Iris pigment epithelial cell (primary cell): ENCODE measurements around the gene PPFIBP2.

Source experiments
- DNase-seq: peaks from one replicate; pipeline ENCODE4 v3.0.0-alpha.2; 2011; ENCODE audit warnings: low read depth

PPFIBP2 gene

DNA sequence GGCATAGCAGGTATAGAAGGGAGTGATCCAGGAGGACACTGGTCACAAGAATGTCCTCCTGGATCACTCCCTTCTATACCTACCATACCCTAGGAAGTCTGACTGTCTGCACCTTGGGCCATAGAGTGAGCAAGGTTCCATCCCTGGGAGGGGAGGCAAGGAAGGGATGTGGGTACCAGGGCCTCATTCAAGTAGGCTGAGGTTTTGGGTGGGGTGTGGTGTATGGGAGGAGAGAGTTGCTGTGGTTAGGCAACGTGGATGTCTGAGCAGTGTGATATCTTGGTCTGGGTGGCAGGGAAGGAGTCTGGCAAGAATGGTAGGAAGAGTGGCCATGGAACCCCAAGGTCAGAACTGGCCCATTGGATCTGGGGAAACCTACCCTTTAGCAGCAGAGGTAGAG is 13.2 kb downstream of the PPFIBP2 start:
- DNase-seq, result no peak

DNA sequence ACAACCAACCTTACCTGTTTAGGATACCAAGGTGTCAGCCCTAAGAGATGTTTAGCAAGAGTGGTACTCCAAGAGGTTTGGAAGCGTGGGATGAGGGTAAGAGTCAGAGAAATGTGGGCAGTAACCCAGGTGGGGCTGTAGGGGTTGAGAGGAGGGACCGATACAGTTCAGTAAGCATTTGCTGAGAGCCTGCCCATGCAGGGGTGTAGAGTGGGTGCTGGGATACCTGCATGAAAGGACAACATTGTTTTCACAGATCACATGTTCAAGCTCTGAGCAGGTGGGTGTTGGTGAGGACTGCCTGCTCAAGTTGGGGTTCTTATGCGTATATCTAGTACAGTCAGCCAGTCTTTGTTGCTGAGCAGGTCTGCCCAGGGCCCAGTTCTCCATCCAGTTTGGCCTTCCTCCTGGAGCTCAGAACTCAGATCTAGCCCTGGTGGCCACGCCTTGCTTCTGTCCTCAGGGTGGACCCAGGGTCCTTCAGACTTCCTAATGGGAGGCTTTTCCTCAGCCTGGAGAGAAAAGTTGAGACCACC is 14.8 kb downstream of the PPFIBP2 start:
- no peak for DNase-seq

DNA sequence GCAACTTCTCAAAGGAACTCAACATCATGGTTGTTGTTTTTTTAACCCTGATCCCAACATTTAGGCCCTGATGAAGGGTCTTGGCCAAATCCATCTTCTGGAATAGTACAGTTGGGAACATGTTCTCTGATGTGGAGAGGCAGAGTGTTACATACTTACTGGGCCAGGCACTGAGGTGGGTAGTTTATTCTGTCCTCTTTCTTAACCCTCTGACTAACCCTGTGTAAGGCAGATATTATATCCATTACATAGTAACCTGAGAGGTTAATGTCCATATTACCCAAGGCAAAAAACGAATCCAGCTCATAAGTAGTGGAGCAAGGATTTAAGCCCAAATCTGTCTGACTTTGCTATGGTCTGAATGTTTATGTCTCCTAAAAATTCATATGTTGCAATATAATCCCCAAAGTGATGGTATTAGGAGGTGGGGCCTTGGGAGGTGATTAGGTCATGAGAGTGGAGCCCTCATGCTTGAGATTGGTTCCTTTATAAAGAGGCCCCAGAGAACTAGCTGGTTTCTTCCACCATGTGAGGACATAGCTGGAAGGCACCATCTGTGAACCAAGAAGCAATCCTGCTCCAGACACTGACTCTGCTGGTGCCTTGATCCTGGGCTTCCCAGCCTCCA is 16.3 kb downstream of the PPFIBP2 start:
- DNase-seq, result peak; percentile 9

DNA sequence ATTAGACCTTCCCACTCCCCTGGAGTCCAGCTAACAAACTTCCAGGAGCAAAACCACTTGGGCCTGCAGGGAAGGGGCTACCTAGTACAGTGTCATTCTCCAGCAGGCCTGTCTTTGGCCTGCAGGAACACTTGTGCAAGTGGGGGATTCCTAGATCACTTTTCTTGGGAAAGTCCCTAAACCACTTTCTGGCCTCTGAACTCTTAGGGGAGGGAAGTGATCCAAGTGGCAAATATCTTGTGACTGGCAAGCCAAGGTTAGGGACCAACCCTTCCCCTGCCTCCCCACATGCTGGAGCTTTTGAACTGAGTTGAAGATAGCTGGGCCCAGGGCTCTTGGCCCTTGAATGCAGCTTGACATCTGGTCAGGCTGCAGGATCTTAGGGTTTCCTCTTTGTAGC is 17.2 kb downstream of the PPFIBP2 start:
- no peak for DNase-seq

DNA sequence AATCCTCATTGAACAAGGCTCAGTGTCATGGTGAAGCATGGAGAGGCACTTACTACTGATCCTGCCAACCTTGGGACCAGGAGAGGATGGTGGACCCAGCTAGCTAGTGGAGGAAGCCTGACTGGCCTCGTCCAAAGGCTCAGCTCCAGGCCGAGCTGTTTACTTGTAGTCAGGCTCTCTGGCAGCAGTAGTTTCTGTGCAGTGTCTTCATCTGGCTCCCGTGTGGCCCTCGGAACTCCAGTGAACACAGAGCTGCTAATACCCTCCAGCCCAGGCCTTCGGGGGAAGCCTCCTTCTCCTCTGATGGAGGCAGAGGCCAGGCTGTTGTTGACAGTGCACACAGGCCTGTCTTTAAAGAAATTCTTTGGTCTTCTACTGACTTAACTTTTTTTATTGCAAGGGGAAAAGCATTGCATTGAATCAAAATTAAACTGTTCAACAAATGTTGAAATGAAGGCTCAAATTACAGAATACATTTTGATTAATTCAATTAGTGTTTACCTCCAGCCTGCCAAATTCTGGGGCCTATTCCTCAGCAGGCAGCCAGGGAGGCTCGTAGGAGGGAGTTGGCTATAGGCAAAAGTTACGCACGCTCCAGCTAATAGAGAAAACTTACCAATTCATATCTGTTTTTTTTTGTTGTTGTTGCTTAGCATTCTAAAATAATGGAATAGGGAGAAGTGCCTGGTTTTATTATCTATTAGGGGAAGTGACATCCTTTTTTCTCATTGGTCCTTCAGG is 18.8 kb downstream of the PPFIBP2 start:
- no peak for DNase-seq

DNA sequence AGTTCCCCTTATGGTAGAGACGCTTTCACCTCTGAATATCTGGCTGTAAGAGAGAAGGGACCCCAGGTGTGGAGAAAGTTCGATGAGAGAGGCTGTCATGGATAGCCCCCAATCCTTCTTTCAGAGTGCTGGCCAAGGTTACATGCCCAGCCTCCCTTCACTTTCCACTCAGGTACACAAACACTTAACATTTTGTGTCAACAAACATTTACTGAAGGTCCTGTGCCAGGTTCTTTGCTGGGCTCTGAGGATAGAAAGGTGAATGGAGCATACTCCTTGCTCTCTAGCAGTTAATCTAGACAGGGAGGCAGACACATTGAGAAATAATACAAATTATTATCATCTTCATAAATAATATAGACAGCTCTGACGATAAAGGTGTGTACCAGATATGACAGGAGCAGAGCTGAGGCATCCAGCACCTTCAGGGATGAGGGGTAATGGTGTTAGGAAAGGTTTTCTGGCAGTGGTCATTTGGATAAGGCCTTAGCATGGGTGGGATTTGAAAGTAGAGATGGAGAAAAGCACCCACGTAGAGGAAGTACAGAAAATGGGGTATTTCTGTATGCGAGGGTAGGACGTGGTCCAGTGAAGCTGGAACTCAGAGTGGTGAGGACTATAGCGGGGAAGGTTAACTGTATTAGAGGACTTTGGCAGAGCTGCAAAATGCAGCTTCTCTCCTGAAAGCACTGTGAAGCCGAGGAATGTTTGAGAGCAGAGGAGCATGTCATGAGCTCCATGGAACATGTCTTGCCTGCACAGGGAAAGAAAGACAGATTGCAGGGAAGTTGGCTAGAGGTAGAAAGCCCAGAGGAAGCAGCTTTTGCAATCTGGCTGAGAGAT is 19.6 kb downstream of the PPFIBP2 start:
- no peak for DNase-seq

DNA sequence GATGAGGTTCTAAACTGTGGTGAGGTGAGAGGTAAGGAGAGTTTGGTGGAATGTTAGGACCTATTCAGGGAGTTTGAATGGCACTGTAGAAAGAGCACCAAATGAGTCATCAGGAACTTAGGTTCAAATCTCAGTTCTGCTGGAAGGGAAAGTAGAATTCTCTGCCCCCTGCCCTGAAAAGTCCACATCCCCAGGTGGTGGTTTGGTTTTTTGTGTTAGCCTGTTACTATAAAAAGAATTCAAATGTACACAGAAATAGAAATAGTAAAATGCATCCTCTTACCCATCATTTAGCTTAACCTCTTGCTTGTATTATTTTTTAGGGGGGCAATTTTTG is 20.2 kb downstream of the PPFIBP2 start:
- DNase-seq, result no peak

DNA sequence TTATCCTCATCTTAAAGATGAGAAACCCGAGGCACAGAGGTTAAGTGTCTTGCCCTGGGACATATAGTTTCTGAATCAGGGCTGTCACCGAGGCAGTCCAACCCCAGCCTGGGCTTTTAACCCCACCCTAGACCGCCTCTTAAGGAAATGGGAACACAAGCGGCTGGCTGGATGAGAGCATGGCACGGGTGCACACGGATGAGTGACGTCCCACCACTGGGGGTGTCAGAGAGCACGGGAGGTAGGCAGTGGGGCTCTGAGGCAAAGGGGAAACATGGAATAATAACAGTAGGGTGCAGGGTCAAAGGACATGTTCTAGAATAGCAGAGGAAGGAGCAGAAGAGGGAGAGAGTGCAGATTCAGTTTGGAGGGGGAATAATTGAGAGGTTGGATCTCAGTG is 22.3 kb downstream of the PPFIBP2 start:
- no peak for DNase-seq

DNA sequence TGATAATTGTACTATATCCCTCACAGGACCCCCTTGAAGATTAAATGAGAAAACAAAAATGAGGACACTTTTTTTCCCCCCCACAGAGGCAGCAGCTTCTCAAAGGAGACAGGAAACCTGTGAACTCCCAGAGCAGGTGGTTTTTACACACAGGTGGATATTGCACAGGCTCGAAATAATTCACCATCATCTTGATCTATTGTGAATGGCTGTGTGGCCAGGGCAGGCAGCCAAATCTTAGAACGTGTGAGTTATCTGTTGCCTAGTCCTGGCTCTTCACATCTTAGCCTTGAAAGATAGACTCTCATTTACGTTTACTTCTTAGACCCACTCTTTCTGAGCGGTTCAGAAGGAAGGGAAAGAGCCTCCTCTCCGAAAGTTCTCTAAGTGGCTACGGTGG is 23.5 kb downstream of the PPFIBP2 start:
- no peak for DNase-seq

DNA sequence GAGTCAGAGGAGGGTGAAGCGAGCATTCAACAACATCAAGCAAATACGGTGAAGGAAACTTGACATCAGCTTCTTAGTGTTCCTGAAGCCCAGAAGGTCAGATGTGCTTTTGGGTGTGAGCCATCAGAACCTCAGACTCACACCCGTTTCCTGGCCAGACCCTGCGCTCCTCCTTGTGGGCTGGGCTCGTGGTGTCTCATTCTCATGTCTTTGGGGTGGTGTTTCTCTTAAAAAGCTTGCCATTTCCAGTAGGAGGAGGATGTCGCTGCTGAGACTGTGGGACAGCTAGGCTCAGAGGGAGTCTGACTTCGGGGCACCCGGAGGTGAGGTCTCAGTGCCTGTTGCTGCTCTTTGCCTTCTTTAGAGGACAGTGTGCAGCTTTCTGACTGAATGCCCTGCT is 24.2 kb downstream of the PPFIBP2 start:
- no peak for DNase-seq

DNA sequence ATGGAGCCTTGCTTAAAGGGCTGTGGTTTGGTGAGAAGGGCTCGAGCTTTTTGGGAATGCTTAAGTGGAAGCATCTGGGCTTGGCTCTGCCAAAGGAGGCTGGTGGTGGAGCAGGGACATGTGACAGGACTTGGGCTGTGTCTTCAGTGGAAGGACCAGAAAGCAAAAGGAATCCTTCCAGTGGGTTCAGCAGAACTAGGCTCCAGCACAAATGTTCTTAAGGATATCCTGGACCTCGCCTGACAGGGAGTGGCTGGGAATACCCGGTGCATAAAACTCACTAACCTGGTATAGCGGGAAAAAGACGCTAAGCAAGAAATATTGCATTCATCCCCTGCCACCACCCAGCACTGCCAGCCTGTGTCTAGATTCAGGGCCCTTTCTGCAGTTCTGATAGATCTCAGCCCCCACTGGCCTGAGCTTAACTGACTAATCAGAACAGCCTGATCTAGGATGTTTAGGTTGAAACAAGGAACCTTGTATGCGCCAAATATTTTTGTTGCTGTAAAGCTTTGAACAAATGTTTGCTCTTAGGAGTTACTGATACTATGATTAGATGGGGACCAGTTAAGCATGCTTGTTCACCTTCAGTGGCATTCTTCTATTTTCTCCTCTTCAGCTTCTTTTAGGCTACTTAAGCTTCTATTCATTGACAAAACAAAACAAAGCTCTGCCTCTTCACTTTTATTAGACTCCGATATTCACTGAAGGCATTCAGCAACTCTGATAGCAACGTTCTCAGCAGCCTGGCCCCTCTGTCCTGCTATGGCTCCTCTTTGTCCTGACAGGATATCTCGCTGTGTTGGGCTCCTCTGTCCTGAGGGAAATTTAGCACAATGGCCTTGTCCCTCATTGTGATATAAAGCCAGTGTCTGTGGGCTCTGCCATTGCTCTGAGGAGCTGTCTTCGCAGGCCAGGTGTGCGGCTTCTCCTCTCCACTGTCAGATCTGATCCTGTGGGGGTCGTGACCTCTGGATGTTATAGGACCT is 25.0 kb downstream of the PPFIBP2 start:
- no peak for DNase-seq

DNA sequence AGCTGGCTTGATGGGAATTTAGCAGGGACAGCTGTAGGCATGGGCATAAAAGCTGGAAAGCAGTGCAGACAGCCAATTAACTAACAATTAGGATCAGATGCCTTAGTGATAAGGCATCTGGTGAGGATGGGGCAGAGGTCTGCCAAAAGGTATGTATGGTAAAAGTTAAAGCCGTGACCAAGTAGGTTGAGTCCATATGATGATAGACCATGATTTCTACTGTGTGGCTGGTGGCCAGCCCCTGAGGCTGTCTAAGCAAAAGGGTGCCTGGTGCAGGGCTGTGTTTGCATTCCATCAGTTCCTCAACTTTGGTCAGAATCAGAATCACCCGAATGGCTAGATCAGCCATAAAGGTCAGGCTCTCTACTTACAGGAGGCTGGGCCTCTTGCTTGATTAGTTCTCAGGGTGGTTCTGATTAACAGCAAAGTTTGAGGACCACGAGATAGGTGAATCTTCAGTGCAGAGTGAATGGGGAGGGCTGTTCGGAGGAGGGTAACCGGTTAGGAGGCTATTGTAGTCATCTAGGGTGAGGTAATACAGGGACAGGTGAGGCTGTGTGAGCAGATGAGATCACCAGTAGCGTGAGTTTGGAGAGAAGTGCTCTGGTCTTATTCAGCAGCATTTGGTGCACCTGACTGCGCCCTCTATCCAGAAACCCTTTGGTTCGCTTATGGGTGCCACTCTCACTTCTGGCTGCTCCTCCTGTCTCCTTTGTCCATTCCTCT is 27.2 kb downstream of the PPFIBP2 start:
- no peak for DNase-seq

DNA sequence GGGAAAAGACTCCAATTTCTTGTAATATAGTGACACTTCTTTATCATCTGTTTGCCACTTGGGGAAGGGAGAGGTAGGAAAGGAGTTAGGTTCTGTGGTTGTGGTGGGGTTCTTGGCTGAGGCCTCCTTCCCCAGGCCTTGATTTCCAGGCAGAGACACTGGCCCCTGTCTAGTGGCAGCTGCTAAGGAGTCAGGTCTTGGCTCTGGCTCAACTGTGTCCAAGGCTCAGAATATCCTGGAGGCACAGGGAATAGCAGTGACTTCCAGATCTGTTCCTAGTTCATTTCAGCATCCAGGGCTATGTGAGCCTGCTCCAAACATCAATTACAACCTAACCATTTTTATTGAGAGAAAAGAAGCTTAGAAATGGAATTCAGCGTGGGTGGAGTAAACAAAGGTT is 29.5 kb downstream of the PPFIBP2 start:
- DNase-seq, result no peak

DNA sequence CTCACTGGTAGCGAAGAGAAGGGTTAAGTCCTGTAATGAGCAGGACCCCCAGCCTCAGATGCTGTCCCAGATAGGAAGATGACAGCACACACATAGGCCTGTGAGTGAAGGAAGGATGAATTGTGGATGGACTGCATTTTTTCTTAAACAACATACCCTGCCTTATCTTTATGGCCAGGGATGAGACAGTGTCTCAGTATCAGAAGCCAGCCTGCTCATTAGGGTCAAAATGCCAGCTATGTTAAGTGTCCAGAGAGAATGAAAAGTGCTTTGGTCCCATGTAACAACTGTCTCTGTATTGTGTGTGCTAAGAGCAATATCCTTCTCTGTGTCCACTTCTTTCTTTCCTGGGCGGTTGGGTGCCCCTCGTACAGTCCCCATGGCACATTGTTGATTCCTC is 30.2 kb downstream of the PPFIBP2 start:
- DNase-seq, result no peak

DNA sequence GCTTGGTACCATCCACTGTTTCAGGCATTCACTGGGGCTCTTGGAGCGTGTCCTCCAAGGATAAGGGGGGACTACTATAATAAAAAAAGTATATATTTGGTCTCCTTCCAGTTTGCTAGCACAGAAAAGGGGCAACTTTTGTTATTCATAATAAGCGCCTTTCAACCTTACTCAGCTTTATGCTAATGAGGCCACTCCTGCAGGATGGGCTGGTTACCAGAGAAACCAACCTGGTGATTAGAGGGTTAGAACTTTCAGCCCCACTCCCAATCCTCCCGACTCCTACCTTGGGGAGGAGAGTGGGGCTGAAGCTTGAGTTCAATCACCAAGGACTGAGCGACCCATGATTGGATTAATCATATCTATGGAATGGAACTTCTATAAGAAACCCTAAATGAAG is 31.8 kb downstream of the PPFIBP2 start:
- DNase-seq, result no peak

DNA sequence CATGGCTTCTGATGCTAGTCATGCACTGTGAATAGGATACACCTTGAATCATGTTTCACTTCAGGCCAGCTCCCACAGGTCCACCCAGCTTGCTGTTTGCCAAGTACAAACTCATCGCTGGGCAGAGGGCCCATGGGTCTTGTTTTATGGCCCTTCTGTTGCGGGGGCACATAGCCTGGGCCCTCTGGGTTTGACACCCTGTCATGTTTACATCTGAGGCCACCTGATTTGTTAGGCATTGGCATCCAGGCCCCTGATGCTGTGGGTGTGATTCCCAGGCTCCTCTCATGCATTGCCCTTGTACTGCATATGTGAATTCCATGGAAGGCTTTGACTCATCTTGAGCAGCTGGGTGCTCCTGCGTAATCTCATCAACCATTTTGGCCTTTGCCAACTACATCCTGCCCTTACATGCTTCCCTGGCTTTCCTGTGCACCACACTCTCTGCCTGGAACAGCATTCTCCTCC is 32.6 kb downstream of the PPFIBP2 start:
- DNase-seq, result no peak

DNA sequence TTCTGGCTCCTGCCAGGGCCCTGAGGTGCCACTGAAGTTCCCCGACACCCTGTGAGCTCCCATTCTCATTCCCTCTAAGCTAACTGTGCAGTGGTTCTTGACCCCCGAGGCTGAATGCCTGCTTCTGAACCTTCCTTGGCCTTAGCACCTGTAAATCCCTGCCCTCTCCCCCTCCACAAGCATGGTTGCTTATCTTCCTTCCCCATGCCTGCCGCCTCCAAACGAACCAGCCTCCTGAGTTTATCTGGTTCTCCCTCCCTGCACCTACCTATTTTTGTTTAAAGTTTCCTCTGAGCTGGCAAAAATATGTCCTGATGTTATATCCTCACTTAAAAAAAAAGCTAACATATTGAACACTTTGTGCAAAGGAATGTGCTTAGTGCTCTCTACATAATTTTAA is 33.9 kb downstream of the PPFIBP2 start:
- no peak for DNase-seq

DNA sequence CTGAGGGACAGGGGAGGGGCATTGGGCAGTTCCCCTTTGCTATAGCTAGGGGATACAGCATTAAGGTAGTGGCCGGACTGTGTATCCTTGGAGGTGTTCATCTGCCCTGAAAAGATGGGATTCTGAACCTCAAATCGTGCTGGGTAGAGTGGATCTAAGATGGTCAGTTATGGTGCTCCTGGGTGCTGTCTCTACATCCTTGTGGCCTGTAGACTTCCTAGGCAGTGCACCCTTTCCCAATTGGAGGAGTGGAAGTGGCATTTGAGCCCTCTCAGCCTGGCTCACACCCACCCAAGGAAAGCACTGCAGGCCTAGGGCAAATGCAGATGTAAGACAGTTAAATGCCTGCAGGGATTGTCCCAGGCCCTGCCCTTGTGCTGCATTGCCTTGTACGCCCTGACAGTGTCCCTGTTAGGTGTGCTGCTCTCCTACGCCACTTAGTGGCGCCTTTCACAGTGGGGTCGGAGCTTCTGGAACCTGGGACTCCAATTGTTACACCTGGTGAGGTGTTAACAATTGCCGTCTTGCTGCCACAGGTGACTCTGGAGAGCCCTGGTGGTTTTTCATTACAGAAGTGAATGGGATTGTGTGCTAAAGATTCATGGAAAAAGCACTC is 35.0 kb downstream of the PPFIBP2 start:
- no peak for DNase-seq

DNA sequence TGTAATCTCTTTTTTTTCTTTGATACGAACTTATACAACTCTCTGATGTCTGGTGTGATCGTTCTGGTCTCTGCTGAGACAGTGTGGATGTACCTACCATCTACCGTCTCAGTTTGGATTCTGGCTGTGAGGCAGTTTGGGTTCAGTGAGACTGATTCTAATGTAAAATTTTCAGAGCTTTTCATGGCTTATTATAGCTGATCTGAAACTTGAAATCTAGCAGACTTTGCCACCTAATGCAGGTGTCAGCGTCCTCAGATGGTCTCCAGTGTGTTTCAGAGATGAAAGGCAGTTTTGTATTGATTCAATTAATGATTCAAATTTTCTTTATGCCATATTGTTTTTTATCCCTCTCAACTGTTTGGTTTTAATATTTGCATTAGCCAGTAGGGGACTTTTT is 35.9 kb downstream of the PPFIBP2 start:
- DNase-seq, result no peak

DNA sequence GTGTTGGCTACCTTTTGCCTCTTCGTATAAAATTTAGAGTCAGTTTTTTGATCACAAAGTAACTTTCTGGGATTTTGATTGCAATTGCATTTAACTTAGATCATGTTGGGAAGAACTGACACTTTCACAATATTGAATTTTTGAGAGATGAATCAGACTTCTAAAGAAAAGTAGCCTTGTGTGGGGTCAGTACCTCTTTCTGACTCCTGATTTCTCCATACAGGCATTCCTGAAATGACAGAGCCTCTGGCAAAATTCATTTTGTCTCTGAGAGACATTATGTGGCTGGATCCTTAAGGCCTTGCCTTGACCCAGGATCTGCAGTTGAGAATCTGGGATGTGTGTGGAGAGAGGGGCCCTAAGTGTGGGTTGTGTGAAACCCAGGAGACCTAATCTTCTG is 37.8 kb downstream of the PPFIBP2 start:
- peak; percentile 82 for DNase-seq

DNA sequence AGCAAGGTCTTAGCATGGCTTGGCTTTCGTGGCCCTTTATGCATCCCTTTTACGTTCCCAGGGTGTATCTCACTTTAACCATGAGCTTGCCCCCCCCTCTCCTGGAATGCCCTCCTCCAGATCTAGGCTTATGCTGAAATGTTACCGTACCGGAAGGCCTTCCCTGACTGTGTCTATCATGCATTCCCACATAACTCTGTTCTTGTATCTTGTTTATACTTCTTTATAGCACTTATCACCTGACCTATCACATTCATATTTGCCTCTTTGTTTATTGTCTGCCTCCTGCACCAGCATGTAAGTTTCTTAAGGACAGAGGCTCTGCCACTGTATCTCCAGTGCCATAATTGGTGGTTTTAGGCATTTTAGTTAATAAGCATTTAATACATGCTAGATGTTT is 38.9 kb downstream of the PPFIBP2 start:
- no peak for DNase-seq
